SH-SY5Y (cell line): ENCODE measurements around the gene CCM2.

Source experiments
- GATA2 ChIP-seq: IDR thresholded peaks from 2 replicates; pipeline ENCODE4 v1.6.1; 2011; ENCODE audit warnings: mild to moderate bottlenecking, low read depth, low read length
- GATA3 ChIP-seq: IDR thresholded peaks from 2 replicates; pipeline ENCODE4 v1.6.1; 2011; ENCODE audit warnings: low read depth, mild to moderate bottlenecking, low read length, moderate library complexity

Gene CCM2

DNA sequence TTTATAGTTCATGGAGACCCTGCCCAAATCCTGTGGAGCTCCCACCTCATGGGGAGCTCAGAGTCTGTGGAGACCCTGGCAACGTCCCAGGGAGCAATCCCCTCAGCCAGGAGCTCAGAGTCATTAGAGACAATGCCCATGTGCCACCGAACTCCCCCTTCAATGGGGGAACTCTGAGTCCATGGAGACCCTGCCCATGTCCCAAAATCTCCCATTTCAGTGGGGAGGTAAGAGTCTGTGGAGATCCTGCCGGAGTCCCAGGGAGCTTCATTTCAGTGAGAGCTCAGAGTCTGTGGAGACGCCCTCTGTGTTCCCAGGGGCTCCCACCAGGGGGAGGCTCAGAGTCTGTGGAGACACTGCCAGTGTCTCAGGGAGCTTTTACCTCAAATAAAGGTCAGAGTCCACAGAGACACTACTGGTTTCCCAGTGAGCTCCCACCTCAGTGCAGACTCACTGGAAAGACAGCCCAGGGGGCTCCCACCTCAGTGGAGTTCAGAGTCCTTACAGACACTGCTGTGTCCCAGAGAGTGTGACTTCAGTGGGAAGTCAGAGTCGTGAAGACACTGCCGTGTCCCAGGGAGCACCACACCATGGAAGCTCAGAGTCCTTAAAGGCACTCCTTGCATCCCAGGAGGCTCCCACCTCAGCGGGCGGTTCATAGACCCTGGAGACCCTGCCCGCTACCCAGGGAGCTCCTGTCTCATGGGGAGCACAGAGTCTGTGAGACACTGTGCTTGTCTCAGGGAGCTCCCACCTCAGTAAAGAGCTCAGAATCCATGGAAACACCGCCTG is 26.2 kb upstream of the CCM2 start:
- TF ChIP-seq GATA3: no peak
- TF ChIP-seq GATA2: no peak

DNA sequence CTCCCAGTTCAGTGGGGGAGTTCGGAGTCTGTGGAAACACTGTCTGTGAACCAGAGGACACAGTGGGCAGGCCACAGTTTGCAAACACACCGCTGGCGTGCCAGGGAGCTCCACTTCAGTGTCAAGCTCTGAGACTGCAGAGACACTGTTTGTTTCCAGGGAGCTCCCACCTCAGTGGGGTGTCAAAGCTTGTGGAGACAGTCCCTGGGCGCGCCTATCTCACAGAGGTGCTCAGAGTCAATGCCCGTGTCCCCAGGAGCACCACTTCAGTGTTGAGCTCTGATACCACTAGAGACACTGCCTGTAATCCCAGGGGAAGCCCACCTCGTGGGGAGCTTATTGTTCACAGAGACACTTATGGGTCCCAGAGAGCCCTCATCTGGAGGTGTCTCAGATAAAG is 25.5 kb upstream of the CCM2 start:
- no peak for TF ChIP-seq GATA3
- no peak for TF ChIP-seq GATA2

GRCh38 chr7:44975331-44976039 is 24.5 kb upstream of the CCM2 start:
- TF ChIP-seq GATA3: no peak
- no peak for TF ChIP-seq GATA2

GRCh38 chr7:44976040-44976745 is 23.8 kb upstream of the CCM2 start:
- TF ChIP-seq GATA3: no peak
- no peak for TF ChIP-seq GATA2

DNA sequence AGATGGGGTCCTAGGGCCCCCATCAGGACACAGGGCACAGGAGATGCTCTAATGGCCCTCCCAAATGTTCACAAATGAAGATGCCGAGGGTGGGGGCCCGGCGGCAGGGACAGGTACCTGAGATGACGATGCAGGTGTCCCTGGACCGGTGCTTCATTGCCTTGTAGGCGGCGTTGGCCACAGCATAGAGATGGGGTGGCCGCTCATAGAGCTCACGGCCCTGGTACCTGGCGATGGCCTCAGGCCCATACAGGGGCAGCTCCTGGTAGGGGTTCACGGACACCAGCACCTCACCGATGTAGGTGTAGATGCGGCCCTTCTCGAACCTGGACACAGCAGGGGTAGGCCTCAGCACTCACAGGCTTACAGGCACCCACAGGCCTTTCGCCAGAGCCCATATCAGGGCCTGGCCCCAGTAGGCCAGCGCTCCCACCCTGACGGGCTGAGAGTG is 23.2 kb upstream of the CCM2 start:
- TF ChIP-seq GATA3 (no peak), GATA2 (no peak)

GRCh38 chr7:44977304-44977958 is 22.6 kb upstream of the CCM2 start:
- no peak for TF ChIP-seq GATA2

DNA sequence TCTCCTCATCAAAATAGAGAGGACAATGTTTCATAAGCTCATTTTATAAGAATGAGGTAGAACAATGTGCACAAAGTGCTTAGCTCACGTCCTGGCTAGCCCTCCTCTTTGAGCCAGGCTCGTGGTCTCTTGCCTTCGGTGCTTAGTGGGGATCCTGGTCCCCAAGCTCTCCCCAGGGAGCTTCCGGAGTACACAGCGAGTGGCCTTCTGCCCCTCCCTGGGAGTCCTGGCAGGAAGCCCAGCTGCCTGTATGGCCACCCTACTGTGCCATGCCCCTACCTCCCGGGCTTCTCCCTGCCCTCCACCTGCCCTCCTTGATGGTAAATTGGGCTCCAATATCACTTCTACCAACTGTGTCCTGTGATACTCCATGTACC is 22.1 kb upstream of the CCM2 start:
- no peak for TF ChIP-seq GATA2
- no peak for TF ChIP-seq GATA3

DNA sequence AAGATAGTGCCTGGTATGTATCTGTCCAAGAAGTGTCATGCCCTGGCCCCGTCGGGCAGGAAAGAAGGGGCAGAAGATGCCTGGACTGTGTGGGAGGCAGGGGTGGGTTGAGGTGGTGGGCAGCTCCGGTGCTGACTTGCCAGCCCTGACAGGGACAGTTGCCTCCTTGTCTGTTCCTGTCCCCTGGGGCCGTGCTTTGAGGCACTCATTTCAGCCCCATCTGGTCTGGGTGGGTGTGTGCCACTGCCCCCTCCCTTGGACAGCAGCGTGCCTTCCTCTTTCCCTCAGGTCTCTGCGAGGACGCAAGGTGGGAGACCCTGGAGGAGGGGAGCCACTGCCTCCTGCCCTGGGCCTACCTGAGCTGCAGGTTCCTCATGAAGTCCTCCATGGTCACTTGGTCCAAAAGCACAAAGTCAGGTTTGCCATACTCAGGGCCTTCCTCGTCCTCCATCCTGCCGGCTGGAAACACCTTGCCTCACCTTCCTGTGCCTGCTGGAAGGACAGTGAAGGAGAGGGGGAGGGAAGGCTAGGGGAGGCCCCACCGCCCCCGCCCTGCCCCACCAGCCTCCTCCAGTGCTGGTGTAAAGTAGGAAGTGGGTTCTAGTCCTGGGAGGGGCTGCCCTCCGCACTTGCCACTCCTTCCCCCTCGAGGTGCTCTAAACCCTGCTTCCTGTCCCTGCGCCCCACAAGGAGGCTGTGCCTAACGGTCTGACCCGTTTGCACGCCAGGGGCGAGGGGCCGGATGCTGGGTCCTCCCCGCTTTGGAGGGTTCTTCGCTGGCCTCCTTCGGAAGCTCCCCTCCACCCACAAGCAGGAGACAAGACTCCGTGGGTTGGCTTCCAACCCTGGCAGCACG is 21.3 kb upstream of the CCM2 start, which contains the start of gene MYO1G:
Gene MYO1G, minus strand, starts transcription at position 505 of the 856 bp plus-strand sequence. Its CDS starts 54 bp downstream, at position 451.
- TF ChIP-seq GATA3: no peak
- TF ChIP-seq GATA2: no peak

- TF ChIP-seq GATA3: no peak
- TF ChIP-seq GATA2: no peak
These were observed 20.3 kb upstream of the CCM2 start for GRCh38 chr7:44979481-44980392.

GRCh38 chr7:44980393-44981034 is 19.5 kb upstream of the CCM2 start:
- TF ChIP-seq GATA3 (no peak), GATA2 (no peak)

GRCh38 chr7:44981035-44981706 is 18.8 kb upstream of the CCM2 start:
- TF ChIP-seq GATA2 (no peak), GATA3 (no peak)

DNA sequence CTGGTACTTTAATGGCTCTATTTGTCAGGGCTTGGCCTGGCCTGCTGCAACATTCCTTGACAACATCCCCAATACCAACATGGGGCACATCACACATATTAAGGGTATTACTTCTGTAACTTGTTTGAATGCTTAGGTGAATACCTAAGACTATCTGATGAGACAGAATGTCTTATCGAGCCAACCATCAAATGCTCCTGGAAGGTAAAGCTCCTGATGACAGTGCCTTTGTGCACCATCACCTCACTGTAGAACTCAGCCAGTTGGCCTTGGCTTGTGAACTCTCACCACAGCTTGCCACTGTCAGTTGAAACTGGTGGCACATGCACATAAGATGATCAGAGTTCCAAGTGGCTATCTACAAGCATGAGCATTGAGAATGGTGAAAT is 17.5 kb upstream of the CCM2 start:
- TF ChIP-seq GATA3 (no peak), GATA2 (no peak)
